Activated CD4-positive, CD25-positive, alpha-beta regulatory T cell (primary cell): ENCODE results near the gene PDE4D.
"Not testable (repeated sequence)": the region's sequence is repeated elsewhere in the genome, so short reads cannot be mapped to it uniquely, and the experiment has no call there.

Experiments
- DNase-seq, 4 experiments: peaks; one replicate each; lab custom pipeline; 2025; lab: John Stamatoyannopoulos, UW

Gene PDE4D

DNA sequence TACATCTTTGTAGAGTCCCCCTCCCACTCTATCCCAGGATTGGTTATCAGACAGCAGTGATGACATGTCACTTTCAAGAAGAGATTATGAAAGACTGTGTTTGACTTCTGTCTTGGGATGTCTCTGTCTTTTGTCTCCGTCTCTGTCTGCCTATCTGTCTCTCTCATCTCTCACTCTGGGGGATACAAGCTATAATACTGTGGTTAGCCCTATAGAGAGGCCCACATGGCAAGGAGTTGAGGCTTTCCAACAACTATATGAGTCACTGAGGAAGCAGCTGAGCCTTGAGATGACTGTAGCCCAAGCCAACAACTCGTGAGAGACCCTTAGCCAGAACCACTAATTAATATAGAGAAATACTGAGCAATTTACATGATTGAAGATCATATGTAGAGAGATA lies 284.8 kb downstream of the PDE4D start:
- DNase-seq: no peak

DNA sequence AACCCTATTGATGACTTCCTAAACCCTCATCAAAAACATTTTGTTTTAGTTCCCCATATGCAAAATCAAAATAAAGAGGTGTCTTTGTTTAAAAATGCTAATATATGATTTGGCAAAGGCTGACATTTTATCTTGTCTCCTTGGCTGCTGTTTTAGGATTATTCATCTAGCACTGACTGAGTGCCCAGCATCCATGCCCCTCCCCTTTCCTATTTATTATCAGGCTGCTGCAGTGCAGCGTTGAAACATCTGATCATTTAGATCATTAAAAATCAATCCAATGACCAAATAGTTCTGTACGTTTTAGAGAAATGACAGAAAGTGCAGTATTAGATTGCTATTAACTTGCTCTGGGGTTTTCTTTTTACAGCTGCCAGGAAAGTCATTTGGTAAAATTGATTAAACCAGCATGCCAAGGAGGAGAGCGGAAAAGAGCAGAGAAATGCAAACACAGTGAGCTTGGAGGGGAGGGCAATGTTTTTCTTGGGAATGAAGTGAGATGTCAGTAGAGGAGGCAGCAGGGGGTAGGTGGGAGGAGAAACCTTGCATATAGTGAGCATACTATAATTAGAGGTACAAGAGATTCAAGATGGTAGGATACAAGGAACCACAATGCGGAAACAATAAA lies 286.3 kb downstream of the PDE4D start:
- no peak for DNase-seq

DNA sequence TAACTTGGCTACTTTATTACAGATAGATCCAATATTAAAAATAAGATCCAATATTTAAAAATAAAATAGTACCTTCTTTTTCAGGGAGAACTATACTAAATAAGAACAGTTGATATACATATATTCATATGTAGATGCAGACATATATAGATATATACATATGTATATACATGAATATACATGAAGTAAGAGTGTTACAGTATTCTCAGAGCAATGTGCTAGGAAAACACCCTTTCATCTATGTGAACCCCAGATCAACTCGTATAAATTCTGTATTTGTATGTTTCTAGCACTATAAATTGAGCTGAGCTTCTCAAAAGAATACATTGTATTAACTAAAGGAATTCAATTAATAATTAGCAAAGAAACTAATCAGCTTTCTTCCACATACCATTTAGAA lies 287.6 kb downstream of the PDE4D start:
- DNase-seq: no peak

DNA sequence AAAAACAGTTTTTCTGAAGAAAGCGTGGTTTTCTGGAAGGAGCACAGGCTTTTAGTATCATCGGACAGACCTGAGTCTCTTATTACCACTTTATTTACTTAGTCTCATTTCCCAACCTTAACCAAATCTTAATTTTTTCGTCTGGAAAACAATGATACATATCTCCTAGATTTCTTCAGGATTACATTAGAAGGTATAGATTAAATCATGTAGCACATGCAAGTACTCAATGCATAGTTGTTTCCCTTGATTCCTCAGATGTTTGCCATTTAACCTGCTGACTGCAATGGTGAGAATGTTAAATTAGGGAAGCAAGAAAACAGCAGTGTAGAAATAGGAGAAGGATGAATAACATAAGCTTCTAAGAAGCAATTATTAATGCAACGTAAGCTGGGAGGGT lies 289.4 kb downstream of the PDE4D start:
- DNase-seq: no peak

- no peak for DNase-seq
Observed at GRCh38 chr5:59600998-59601397, 292.5 kb downstream of the PDE4D start.

GRCh38 chr5:59600153-59600552 lies 293.4 kb downstream of the PDE4D start:
- DNase-seq: no peak

- no peak for DNase-seq
Observed at GRCh38 chr5:59599729-59600128, 293.8 kb downstream of the PDE4D start.

- DNase-seq: no peak
Observed at GRCh38 chr5:59598547-59598874, 295.0 kb downstream of the PDE4D start.

DNA sequence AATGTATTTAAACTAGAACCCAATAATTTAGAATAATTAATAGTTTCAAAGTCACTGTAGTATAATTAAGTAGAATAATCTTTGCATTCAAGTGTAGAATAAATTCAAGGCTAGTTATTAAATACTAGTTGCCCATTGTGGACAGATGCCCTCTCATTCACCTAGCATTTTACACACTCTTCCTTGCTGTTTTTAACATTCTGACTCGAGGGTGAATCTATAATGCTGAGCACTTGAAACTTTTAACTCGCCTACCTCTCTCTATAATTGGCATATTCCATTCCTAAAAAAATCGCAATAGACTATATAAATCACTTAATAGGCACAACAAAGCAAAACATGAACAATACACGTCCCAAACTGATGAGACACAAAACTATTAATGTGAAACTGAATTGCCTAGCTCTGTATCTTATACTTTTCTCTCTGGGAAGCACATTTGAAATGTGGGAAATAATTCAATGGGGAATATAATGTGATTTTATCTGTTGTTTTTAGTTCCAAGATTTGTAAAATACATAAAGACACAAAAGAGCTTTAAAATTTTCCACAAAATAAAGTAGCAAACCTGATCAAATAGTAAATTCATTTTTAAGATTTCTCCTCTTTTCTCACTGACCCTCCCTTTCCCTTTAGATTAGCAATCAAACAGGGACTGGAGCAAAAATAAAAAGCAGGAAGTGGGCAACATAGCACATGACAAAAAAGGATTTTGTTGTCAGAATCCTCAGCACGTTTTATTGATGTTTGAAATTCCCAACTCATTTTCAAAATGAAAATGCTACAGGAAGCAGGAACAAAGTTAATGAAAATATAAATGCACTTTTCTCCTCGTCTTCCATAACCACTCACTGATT lies 295.6 kb downstream of the PDE4D start:
- DNase-seq: no peak

GRCh38 chr5:59596586-59597350 lies 296.8 kb downstream of the PDE4D start:
- no peak for DNase-seq

- not testable (repeated sequence) for DNase-seq
Observed at GRCh38 chr5:59594118-59594517, 299.4 kb downstream of the PDE4D start.

DNA sequence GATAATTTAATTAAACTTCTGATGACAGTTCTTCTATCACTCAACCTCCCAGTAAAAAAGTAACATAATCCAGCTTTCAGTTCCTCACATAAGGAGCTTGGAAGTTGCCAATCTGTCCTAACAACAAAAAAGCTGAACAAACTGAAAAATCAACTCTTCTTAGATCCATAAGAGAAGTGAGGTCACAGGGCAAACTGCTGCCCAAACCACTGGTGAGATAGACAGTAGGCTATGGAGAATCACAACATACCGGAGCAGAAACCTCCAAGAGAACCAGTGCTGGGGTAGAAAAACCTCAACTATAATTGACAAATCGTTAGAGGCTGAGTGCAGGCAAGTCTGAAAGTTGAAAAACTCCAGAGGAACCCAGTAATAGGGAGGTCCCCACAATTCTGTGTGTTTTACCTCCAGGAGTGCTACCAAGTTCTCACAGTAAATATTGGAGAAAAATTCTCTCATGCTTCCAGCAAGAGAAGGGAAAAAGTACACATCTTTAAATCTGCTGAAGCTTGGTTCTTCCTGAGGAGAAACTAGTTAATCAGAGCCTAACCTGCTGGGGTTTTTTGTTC lies 300.0 kb downstream of the PDE4D start:
- no peak for DNase-seq

DNA sequence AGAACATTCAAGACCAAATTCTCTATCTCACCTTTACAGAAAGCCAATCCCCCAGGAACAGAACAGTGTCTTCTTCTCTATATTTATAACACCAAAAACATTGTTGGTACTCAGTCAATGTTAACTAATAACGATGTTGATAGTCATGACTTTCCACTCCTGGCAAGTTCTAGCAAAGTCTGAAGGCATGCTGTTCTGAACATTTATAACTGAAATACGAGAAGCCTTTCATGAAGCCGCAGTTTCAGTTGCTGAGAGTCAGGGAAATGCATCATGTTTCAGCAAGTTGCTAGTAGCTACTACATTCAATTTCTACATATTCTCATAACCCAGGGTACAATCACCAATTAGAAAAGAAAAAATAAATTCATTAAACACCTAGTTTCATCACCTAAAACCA lies 301.4 kb downstream of the PDE4D start:
- DNase-seq: no peak

DNA sequence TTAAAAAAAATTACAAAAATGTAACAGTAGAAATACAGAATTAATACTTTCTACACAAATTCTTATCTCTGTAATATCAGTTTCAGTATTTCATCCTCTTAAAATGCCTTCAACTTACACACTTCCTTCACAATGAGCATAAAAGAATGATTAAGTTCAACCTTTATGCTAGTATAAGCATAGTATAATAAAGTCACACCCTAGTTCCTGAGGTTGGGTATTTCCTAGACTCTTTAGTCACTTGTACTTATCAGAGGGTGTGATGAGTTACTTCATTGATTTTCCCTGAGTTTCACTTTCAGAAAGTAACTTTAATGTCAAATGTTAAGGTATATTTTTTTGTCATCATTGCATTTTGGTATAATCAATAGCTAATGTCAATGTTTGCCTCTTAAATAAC lies 302.4 kb downstream of the PDE4D start:
- DNase-seq: no peak

- DNase-seq: no peak
Observed at GRCh38 chr5:59588922-59589321, 304.6 kb downstream of the PDE4D start.

DNA sequence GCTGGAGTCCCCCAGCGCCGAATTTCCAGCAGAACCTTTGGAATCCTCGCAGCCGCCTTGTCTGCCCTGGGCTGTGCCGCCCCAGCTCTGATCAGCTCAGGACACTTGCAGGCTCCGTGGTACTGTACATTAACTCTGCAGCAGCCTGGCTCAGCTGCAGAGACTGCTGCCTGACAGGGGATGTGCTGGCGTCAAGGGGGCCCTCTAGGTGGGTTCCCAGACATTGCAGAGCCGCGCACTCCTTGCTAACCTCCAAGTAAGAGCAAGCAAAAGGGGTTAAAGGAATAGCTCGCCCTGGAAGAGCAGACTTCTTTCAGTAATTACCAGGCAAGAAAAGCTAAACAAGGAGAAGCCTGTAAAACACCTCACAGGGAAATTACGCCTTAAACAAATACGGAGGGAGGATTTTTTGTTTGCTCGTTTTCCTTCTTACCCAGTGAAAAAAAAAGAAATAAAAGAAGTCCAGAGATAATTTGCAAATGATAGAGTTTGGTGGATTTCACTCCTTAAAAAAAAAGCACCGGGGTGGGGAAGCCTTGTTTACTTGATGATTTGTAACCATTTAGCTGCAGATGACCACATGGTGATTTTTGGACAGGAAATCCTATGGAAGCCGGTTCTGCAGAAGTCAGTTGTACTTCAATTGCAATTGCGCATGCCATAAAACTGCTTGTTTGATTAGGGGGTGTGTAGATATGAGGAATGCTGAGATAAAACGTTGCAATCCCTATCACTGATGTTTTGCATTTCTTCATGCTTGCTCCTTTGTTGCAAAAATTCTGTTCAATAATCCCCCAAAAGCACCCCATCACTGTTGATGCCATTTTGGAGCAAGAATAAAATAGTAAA lies 305.8 kb downstream of the PDE4D start:
- no peak for DNase-seq

DNA sequence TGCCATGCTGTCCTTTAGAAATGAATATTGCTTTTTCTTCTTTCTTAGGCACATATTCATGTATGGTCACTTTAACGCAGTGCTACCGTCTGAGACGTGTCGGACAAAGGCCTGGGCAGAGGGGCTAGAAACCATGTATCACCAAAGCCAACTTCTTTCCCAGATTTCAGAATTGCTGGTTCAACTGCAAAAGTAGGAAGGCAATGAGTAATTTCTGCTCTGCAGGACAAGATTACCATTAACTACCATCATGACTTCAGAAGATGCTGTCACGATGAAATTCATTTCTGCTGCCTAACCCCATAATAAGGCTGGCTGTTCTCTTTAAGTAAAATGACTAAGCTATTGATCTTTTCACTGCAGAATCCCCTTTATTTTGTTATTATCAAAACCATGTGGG lies 306.7 kb downstream of the PDE4D start:
- no peak for DNase-seq

DNA sequence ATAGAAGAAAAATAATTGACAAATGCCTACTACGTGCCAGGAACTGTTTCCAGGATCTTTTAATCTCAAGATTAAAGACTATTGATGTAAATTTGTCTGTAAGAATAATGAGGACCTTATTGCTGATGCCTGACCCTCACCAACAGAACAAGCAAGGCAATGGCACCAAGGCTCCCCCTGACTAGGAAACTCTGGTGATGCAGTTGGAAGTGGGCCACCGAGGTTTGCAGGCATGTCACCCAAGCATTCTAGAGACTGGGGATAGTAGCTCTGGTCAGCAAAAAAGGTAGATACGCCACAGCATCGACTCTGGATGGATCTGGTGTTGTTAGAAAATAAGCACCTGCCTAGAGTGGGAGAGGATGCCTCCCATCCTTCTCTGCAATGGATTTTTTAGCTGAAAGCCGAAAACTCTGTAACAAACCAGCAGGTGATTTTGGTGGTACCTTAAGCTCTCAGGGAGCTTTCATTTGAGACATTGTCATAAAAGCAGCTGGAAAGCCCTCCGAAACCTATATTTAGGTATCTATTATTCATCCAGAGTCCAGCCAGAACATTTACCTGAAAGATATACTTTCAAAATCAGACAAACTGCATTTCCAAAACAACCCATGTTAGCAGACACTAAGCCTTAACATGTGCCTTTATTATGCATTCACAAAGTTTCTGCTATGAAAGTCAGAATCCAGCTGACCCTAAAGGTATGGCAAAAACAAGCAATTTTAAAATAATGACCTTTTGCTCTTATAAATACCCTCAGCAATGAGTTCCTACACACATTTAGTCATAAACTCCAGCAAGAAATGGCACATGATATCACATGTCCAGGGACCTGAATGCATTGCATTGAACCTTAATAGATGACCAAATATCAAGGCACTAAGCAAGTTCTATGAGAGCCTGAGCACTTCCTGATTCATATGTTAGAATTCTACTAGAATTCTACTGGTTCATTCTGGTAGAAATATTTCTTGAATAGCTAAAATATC lies 308.4 kb downstream of the PDE4D start:
- DNase-seq: no peak

DNA sequence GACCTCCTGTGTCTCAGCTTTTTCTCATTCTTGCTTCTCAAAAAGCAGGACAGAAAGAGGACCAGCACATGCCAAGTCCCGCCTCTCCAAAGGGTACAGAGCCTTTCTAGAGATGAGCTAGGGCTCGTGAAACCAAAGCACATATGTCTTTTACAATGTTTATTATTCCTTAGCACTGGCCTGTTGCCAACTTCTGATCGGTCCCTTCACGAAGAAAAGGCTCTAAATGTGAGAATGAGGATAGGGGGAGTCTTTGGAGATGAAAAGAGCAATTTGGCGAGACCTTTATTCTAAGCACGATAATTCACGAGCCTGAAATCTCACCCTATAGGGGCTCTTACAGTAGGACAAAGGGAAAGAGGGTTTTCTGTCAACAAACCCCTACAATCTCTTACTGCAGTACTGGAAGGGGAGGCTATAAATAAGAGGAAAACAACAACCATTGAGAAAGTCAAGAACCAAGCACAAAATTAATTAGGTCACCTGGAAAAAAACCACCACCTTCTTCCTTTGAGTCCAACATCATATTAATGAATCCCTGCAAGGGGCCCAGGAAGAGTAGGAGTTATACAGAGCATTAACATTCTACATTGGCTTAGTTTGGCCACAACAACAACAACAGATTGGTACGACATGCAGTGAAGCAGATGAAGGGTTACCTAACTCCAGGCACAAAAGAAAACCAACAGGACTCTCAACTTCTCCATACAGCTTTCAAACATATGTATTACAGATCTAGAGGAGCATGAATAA lies 309.5 kb downstream of the PDE4D start:
- no peak for DNase-seq
